HG03354 (cell line): ENCODE data around the gene PAQR5.

Experiments used
- ATAC-seq: cut with Tn5 transposase; IDR thresholded peaks from one replicate; pipeline ENCODE4 v1.9.1; 2021; ENCODE audit warnings: mild to moderate bottlenecking; ENCODE audit not compliant: unreplicated experiment, poor library complexity, severe bottlenecking

PAQR5 gene

DNA sequence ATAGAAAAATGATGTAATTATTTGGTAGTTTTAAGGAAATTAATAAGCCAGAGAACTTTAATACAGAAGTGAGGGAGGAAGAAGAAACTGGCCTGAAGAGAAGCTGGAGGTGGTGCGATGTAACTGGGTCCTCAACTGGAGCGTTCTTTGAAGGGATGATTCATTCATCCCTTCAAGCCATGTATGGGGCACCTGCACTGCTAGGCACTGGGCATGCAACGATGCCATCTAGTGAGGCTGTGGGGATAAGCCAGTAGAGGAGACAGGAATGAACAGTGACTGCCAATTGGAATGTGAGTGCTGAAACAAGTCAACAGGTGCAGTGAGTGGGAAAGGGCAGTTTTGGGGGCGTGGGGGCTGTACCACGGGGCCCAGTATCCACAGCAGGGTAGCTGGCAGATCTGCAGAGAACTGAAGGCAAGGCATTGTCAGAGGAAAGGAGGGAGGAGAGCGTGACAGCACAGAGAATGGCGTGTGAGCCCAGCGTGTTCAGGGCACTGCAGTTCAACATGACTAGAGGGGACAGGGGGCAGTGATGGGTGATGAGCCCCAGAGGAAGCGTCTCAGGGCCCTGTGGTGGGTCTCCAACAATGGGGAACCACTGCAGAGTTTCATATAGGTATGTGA, 111.6 kb downstream of the PAQR5 start:
- no peak for ATAC-seq

DNA sequence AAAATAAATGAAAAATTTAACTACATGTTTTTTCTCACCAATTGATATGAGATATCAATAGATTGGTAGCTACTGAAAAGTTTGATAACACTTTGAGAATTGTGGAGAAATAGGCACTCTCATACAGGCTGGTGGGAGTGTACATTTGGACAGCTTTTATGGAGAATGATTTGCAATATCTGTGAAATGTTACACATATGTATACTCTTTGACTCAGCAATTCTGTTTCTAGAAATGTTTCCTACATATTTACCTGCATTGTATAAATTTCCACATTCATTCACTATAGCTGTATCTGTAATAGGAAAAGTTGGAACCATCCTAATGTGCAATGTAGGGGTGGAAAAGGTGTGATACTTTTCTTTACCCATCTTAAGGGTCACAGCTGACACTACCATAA, 113.6 kb downstream of the PAQR5 start:
- no peak for ATAC-seq

DNA sequence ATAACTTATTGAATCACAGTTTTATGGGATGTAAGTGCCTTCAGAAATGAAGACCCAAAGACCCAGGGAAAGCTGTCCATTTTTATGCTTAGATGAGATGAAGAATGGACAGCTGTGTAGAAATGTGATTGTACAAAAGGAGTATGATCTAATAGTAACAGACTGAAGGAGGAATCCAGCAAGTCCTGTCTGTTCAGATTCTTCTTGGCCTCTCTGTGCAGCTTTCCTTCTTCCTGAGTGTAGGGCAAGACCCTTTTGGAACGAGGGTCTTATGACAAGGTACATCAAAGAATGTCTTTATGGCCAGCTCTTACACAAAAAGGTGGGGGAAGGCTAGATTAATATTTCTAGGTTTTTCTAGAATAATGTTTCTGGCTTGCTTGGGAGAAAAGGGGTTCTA, 114.0 kb downstream of the PAQR5 start:
- no peak for ATAC-seq

DNA sequence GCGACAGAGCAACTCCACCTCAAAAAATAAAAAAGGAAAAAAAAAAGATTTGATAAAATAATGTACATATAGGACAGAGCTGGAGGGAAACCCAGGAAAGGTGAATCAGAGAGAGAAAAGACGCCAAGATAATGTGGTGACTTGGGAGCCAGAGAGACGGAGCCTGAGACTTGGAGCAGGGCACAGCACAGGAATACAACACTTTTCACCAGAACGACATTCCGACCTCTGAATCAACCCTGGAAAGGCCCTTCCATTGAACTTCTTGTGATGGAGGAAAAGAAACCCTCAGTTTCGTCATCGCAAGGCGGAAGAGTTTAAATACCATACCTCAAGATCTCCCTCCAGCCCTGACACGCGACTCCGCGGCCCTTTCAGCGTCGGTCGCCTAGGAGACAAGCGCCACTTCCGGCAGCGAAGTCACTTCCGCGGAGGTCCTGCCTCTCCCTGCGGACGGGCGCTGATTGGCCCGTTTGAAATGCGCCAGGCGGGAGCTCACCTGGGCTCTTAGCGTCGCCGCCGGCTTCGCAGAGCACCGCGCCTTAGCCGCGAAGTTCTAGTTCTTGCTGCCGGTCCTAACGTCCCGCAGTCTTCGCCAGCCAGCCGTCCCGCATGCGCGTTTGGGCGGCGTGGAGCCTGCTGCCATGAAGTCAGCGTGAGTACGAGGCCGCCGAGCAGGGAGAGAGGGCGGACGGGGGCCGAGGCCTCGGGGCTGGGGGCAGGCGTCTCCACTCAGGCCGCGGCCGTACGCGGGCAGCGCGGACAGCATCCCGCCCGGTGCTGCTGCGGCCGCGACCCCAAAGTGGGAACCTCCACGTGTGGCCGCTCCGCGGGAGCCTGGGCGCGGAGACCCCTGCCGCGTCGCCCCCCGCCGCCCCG, 115.3 kb downstream of the PAQR5 start, which contains the start of gene KIF23:
Gene KIF23, plus strand, starts transcription at position 528 of the 879 bp plus-strand sequence. Its CDS starts 117 bp downstream, at position 645.
- peak; percentile 96 for ATAC-seq

DNA sequence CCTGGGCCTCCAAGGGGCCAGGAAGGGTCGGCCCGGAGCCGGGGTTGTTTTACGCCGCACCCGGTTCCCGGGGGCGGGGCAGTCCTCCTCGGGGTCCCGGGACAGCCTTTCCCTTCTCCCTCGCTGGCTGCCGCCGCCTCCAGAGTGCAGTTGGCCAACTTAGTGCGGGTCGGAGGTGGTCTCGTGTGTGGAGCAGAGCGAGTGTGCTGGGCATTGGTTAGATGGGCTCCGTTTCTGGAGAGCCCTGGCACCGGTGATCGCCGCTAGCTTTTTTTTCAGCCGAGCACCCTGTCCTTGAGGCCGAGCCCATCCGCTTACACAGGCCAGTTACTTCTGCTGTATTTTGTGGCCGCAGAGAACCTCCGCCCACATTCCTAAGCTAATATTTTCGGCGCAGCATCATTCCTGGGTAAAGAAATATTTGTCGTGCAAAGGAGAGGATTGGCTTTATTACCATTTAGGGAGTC, 116.0 kb downstream of the PAQR5 start:
- ATAC-seq, result peak; percentile 40

DNA sequence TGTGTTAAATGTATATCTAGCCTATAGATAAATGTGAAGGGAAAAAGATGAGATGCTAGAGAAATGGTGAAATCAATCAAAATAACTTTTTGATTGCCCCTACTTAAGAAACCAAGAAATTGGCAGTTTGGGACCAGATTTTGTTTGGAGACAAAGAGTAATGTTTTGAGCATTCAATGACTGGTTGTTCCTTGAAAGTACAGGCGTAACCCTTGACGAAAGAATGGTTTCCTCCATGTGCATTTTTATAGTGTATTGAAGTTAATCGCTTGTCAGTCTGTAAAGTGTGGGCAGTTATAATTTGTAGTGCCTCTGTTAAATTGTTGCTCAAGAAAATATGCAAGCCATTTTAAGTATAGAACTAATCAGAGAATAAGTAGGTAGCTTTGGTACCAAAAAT, 116.7 kb downstream of the PAQR5 start:
- no peak for ATAC-seq

DNA sequence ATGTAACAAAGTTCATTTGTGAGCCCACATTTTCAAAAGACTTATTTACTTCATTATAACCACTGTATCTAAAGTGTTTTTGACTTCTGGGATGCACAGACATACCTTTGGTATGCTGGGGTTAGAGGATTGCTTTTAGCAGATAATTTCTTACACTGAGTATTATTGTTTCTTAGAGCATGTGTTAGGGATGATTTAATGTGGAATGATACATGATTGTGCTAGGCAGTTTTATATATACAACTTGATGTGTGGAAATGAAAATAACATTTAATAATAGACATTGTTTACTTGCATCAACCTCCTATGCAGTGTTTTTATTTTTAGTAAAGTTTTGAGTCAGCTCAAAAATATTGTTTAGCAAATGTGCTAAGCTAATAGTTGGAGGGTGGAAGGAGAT, 118.9 kb downstream of the PAQR5 start:
- ATAC-seq, result no peak

DNA sequence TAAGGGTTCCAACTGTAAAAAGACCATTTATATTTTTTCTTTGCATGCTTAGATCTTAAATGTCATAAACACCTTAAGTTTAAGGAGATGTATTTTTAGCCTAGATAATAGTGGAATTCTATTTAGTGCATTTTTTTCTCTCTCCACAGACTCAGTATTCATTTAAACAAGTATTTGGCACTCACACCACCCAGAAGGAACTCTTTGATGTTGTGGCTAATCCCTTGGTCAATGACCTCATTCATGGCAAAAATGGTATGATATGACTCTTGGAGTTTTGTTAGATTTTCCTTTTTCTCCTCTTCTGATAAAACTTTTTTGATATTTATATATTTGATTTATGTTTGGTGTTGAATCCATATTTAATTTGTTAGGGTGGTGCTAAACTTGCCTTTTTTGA, 122.8 kb downstream of the PAQR5 start:
- no peak for ATAC-seq

DNA sequence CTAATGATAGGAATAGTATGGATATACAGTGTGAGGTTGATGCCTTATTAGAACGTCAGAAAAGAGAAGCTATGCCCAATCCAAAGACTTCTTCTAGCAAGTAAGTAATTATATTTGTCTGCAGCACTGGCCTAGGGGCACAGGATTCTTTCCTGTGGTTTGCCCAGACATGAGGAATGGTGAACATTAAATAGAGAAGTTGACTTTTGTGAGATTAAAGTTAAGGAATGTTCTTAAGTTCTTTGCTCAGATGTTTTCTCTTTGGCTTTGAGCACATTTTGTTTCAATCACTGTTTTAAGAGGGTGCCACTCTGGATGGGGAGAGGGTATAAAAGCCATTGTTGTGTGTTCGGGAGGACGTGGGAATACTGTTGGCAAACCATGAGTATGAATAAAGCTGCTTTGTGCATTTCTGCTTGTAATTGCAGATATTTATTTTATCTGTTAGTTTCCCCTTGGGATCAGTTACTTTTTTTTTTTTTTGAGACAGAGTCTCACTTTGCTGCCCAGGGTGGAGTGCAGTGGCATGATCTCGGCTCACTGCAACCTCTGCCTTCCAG, 123.7 kb downstream of the PAQR5 start:
- ATAC-seq, result no peak

DNA sequence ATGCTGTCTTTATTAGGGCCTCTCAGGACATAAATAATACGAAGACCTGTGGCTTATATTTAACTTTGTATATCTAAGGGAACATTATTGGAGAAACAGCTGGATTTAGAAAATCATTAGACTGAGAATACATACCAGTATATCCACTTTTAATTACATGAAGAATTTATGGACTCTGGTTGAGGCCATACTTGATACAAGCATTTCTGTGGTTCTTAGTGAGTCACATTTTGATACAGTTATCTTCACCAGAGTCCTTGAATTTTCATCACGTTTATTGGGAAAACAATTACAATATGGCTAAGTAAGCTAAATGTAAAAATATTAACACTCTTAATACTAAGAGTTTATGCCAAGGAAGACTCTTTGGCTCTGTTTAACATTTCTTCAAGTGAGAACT, 125.3 kb downstream of the PAQR5 start:
- no peak for ATAC-seq

DNA sequence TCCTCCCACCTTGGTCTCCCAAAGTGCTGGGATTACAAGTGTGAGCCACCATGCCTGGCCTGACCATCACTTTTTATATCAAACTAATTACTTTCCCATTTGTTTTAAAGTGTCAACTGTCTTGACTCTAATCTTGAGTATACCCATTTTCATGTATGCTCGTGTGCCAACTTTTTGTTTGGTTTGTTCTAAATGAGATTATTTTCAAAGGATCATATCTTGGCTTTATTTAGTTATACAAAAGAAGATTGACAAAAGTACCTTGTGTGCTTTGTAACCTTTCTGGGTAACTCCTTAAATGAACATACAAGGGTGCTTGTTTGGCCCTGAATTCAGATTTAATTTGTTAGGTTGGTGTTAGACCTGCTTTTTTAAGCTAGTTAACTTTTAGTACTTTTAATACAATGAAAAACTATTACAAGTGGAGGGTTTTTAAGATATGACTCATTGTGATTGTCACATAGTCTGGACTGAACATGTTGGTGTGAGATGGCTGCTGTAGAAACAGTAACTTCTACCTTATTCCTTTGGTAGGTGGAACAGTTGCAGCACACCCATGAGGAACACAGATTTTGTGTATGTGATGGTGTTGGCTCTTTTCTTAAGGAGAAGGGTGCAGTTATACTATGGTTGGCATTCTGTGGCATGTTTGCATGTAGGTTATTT, 126.2 kb downstream of the PAQR5 start:
- ATAC-seq, result no peak

DNA sequence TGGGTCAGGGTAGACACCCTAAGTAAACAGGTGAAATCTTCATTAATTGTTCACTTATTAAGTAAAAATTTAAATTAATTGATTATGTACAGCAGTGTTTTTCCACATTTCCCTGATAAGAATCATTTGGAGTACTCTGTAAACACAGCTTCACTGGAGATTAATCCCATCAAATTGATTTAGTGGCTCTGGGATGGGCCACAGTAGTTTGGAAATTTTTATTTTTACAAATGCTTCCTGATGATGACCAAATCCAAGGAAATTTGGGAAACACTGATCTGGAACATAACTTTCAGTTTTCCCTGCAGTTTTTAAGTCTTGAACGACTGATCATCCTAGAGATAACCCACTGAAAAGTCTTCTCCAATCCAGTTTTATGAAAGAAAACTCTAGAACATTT, 135.1 kb downstream of the PAQR5 start:
- no peak for ATAC-seq

DNA sequence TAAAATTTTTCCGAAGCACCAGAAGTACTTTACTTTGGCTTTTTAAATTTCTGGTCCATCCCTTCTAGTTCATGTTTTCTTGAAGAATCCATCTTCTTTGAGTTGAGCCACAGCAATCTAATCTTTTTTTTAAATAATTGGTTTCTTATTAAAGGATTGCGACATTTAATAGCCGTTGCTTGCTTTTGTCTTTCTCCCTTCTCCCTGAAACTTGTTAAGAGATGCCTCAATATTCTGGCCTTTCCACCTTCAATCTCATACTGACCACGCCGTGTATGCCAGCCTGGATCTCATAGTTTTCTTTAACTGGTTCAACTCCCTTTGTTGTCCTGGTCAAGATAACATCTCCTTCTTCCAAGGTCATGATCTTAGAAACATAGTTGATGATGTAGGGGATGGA, 135.5 kb downstream of the PAQR5 start:
- no peak for ATAC-seq

DNA sequence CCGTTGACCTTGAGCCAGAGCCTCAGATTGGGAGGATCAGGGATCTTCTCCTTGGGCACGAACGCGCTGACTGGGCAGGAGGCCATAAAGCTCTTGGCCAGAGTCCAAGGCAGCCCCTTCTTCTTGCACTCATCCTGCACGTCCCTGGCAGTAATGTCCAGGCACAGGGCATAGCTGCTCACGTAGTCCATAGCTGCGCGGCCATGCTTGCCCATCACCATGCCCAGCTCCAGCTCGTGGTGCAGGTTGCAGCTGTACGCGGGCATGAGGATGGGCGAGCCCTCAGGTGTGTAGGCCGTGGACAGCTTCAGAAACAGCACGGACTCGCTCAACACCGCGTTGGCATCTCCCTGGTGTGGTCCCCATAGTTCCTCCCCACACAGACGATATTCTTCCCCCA, 136.0 kb downstream of the PAQR5 start:
- no peak for ATAC-seq

DNA sequence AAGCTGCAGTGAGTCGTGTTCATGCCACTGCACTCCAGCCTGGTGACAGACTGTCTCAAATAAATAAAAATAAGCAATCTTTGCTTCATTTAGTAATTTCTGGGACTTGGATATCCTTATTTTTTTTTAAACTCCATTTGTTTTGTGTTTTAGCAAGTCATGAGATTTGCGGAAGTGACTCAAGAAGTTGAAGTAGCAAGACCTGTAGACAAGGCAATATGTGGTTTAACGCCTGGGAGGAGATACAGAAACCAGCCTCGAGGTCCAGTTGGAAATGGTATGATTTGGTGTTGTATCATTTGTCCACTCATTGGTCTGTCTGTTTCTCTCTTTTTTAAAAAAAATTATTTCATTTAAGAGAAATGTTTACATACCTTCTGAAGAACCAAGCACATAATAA, 137.3 kb downstream of the PAQR5 start:
- ATAC-seq, result no peak

DNA sequence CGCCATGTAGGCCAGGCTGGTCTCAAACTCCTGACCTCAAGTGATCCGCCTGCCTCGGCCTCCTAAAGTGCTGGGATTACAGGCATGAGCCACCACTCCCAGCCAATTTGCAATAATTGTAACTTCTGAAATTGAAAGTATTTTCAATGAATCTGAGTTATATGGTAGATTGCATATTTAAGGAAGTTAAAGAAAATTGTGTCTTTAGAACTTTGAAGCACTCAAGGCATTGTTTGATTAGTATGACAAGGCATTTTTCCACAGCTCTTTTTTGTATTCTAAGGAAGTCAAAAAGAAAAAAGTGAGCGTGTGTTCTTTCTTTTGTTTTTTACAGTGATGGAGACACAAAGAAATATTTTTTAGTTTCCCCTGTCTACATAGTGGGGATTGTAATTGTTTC, 138.2 kb downstream of the PAQR5 start:
- no peak for ATAC-seq

DNA sequence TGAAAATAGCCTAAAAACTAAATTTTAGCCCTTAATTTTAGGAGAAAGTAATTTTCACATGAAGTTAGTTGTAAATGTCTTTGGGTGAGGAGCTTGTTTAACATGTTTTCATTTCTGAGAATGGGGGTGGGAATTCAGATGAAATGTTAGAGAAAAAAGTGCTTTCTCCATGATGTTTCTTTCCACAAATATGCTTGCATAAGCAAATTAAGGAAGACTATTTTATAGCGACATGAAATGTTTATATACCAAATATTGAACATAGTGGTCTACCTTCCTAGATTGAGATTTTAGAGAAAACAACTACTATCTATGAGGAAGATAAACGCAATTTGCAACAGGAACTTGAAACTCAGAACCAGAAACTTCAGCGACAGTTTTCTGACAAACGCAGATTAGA, 140.9 kb downstream of the PAQR5 start:
- ATAC-seq, result no peak

DNA sequence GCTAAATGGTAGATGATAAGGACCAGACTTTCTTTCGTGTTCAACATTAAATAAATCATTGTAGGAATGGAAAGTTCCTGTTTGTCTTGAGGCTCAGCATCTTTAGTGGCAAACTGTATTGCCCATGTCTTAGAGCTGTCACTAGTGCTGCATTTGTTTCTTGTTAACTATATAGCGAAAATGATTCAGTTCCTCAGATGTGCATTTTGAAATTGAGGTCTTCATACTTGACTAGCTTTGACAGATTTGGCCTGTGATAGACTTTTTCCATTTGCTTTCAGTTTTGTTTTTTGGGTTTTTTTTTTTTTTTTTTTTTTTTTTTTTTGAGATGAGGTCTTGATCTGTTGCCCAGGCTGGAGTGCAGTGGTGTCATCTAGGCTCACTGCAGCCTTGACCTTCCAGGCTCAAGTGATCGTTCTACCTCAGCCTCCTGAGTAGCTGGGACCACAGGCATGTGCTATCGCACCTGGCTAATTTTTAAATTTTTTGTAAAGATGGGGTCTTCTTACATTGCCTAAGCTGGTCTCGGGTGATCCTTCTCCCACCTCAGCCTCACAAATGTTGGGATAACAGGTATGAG, 144.4 kb downstream of the PAQR5 start:
- ATAC-seq, result peak; percentile 88

DNA sequence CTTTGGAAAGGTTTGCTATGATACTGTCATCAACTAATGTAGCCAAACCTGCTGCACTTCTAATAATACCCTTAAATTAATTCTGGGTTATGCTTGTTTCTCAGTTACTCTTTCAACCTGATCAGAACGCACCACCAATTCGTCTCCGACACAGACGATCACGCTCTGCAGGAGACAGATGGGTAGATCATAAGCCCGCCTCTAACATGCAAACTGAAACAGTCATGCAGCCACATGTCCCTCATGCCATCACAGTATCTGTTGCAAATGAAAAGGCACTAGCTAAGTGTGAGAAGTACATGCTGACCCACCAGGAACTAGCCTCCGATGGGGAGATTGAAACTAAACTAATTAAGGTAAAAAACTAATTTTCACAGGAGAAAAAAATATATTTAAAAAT, 146.0 kb downstream of the PAQR5 start:
- ATAC-seq, result peak; percentile 52

DNA sequence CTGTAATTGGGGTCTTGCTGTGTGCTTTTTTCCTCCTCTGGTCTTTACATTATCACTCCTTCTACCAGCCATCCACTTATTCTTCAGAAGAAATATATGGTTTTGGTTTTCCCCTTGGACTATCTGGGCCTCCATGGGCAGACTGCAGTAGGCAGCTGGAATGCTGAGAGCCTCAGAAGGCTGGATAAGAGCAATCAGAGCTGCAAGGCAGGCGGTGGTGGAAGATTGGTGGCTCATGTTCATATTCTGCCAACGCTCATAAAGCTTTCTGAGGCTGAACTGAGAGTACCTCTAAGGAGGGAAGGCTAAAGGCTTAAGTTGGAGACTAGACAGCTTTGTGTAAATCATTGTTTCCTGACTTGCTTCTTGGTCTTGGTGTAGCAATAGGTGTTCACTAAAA, 148.2 kb downstream of the PAQR5 start:
- no peak for ATAC-seq
